Lower leg skin (tissue), 4 donors: ENCODE measurements around the gene OSR1. TPM values are rescaled to one million over a fixed set of nuclear protein-coding genes. Genes with fewer than 3 reads are reported as not detected.

ENCODE experiments used
- DNase-seq, 2 donors: peaks; one replicate each; pipeline ENCODE4 v3.0.0-alpha.2; 2019; ENCODE audit warnings: low spot score in 2 of 2
- H3K4me3 ChIP-seq: fragments of 200-600 bp; sonication (generic); 2 replicates; pipeline ENCODE4 v1.5.1; 2017; ENCODE audit warnings: mild to moderate bottlenecking, low read depth; ENCODE audit not compliant: poor library complexity, severe bottlenecking
- POLR2A ChIP-seq, 2 donors: fragments of 450-650 bp; IDR thresholded peaks; one replicate each; pipeline ENCODE4 v1.6.1; 2016 to 2017; ENCODE audit warnings: antibody characterized with exemption in 2 of 2, mild to moderate bottlenecking in 1 of 2, moderate library complexity in 1 of 2
- WGBS, 2 donors: methylation state at CpG; one replicate each; pipeline ENCODE4 v1.1.5; 2018; 5-methylcytosine and 5-hydroxymethylcytosine counted together
- intact Hi-C: fragments of 100-400 bp; cut with DNase I; formaldehyde crosslinking; loops from one replicate; pipeline ENCODE4 v1.15.0; 2023; ENCODE audit warnings: low total_unique reads
- total RNA-seq, 4 donors: library from RNA; depleted of rRNA; stranded (reverse); fragments of >200 nt; gene quantifications; one replicate each; pipeline ENCODE4 v1.1.0, GENCODE V29; 2016
- TF ChIP-seq, protein P1 (sequence below), 3 donors: fragments of 450-650 bp; IDR thresholded peaks; one replicate each; pipeline ENCODE4 v1.5.1; 2016; ENCODE audit warnings: antibody characterized with exemption in 3 of 3, mild to moderate bottlenecking in 3 of 3, moderate library complexity in 2 of 3

Gene OSR1
- total RNA-seq, 4 donors from 2014 or later, result 1.1 to 16.2 (median 12.7) TPM

DNA sequence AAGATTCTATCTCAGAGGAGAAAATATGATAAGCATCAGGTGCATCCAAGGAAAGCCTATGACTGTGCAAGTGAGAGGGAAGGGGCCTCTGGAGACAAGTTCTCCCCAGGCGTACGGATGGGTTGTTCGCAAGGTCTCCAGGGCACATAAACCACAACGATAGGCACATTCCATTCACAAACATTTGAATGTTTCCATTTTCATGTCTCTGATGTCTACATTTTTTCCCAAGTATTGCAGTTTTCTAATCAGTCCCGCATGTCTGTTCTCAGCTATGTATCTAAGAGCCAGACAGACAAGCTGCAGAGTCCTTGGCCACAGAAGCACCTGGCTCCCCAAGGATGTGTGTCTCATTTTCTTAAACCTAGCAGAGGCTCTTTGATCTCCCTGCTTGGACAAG is 28.0 kb downstream of the OSR1 start:
- H3K4me3 ChIP-seq, result no peak overlapping the region
- TF ChIP-seq POLR2A (IDR thresholded peaks at IDR 0.05), result no peak
- TF ChIP-seq, protein P1, sequence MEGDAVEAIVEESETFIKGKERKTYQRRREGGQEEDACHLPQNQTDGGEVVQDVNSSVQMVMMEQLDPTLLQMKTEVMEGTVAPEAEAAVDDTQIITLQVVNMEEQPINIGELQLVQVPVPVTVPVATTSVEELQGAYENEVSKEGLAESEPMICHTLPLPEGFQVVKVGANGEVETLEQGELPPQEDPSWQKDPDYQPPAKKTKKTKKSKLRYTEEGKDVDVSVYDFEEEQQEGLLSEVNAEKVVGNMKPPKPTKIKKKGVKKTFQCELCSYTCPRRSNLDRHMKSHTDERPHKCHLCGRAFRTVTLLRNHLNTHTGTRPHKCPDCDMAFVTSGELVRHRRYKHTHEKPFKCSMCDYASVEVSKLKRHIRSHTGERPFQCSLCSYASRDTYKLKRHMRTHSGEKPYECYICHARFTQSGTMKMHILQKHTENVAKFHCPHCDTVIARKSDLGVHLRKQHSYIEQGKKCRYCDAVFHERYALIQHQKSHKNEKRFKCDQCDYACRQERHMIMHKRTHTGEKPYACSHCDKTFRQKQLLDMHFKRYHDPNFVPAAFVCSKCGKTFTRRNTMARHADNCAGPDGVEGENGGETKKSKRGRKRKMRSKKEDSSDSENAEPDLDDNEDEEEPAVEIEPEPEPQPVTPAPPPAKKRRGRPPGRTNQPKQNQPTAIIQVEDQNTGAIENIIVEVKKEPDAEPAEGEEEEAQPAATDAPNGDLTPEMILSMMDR (IDR thresholded peaks at IDR 0.05), result no peak
- DNase-seq, result no peak
- 82 to 91% methylated on average over 5 of the region's 5 CpGs for WGBS, 2 donors
- intact Hi-C loops, result no loop called here

GRCh38 chr2:19329445-19329844 is 29.0 kb downstream of the OSR1 start:
- no peak for DNase-seq
- TF ChIP-seq, protein P1 (IDR thresholded peaks at IDR 0.05), result no peak
- TF ChIP-seq POLR2A (IDR thresholded peaks at IDR 0.05), result no peak
- H3K4me3 ChIP-seq, result no peak overlapping the region
- intact Hi-C loops, result no loop called here
- WGBS, 2 donors, result 30 to 37% methylated on average over 2 of the region's 2 CpGs

- no peak for TF ChIP-seq POLR2A (IDR thresholded peaks at IDR 0.05)
- TF ChIP-seq, protein P1 (IDR thresholded peaks at IDR 0.05), result no peak
- intact Hi-C loops, result no loop called here
- no peak for DNase-seq
- no peak overlapping the region for H3K4me3 ChIP-seq
Measured at GRCh38 chr2:19327496-19327895, 30.9 kb downstream of the OSR1 start.

- intact Hi-C loops, result no loop called here
- H3K4me3 ChIP-seq, result no peak overlapping the region
- no peak for TF ChIP-seq POLR2A (IDR thresholded peaks at IDR 0.05)
- TF ChIP-seq, protein P1 (IDR thresholded peaks at IDR 0.05), result no peak
- no peak for DNase-seq
Measured at GRCh38 chr2:19321946-19322345, 36.5 kb downstream of the OSR1 start.

GRCh38 chr2:19320813-19321212 is 37.6 kb downstream of the OSR1 start:
- DNase-seq, result no peak
- 98 to 100% methylated on average over 1 of the region's 1 CpG for WGBS, 2 donors
- no peak overlapping the region for H3K4me3 ChIP-seq
- TF ChIP-seq POLR2A (IDR thresholded peaks at IDR 0.05), result no peak
- intact Hi-C loops, result no loop called here

DNA sequence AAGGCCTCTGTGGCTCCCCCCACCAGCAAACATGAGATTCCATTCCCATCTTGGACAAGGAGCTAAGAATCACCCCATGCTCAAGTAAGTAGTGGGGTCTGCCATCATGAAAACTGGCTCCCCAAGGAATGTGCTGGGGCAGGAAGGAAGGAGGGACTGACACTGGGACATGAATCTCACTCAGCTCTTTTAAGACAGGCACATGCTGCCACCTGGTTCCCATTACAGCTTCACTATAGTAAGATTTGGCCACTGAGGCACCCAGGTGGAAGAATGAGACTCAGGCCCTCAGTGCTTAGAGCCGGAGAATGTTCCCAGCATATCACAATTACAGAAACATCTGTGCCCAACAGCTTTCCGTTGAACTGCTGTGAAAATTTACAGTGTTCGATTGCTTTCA is 38.7 kb downstream of the OSR1 start:
- 70 to 81% methylated on average over 3 of the region's 3 CpGs for WGBS, 2 donors
- intact Hi-C loops, result no loop called here

More for the DNA sequence above, 38.7 kb downstream of the OSR1 start:
- no peak overlapping the region for H3K4me3 ChIP-seq
- TF ChIP-seq, protein P1 (IDR thresholded peaks at IDR 0.05), result no peak
- TF ChIP-seq POLR2A (IDR thresholded peaks at IDR 0.05), result no peak
- DNase-seq, result no peak
